AG04449 (cell line): Measurements from ENCODE around the gene FSHR.

Experiments
- CTCF ChIA-PET: fragments of 350-600 bp; formaldehyde crosslinking; extraction: SDS; loops from one replicate; lab custom pipeline; 2021; ENCODE audit warnings: antibody characterized with exemption; lab: Yijun Ruan, JAX
- POLR2A ChIA-PET: fragments of 400-600, 350-600 bp; formaldehyde crosslinking; extraction: SDS; loops from one replicate; lab custom pipeline; 2020; ENCODE audit warnings: antibody characterized with exemption, inconsistent platforms; lab: Yijun Ruan, JAX
- DNase-seq: peaks from one replicate; pipeline ENCODE4 v3.0.0-alpha.2; 2010; ENCODE audit warnings: low read depth, low spot score
- H3K4me3 ChIP-seq: 2 replicates; pipeline ENCODE4 v1.5.1; 2011; ENCODE audit warnings: low read depth, mild to moderate bottlenecking, control low read depth, low read length
- CTCF ChIP-seq: IDR thresholded peaks from one replicate; pipeline ENCODE4 v1.5.1; 2011; ENCODE audit warnings: mild to moderate bottlenecking, moderate library complexity, low read length, control low read depth, inconsistent platforms; ENCODE audit not compliant: insufficient read depth; ENCODE audit errors: missing control alignments

FSHR gene

GRCh38 chr2:49026706-49027105 lies 127.6 kb downstream of the FSHR start:
- no peak for TF ChIP-seq CTCF
- no peak for DNase-seq
- ChIA-PET CTCF (no interaction called here), POLR2A (no interaction called here)
- H3K4me3 ChIP-seq: no peak overlapping the region

- no peak for DNase-seq
- ChIA-PET CTCF (no interaction called here), POLR2A (no interaction called here)
- TF ChIP-seq CTCF: no peak
- H3K4me3 ChIP-seq: no peak overlapping the region
These were observed 133.0 kb downstream of the FSHR start for GRCh38 chr2:49021271-49021670.

GRCh38 chr2:49005261-49005660 lies 149.1 kb downstream of the FSHR start:
- no peak for TF ChIP-seq CTCF
- CTCF ChIA-PET: no interaction called here
- no peak for DNase-seq
- POLR2A ChIA-PET: no interaction called here
- no peak overlapping the region for H3K4me3 ChIP-seq

- CTCF ChIA-PET: no interaction called here
- DNase-seq: no peak
- POLR2A ChIA-PET: no interaction called here
These were observed 150.2 kb downstream of the FSHR start for GRCh38 chr2:49004036-49004626.

GRCh38 chr2:49003201-49003600 lies 151.1 kb downstream of the FSHR start:
- ChIA-PET POLR2A (no interaction called here), CTCF (no interaction called here)
- DNase-seq: no peak
- no peak overlapping the region for H3K4me3 ChIP-seq
- TF ChIP-seq CTCF: no peak

More at GRCh38 chr2:49004036-49004626, 150.2 kb downstream of the FSHR start:
- no peak overlapping the region for H3K4me3 ChIP-seq
- no peak for TF ChIP-seq CTCF

- TF ChIP-seq CTCF: no peak
- POLR2A ChIA-PET: no interaction called here
- H3K4me3 ChIP-seq: no peak overlapping the region
- CTCF ChIA-PET: no interaction called here
- peak; percentile 2 for DNase-seq
These were observed 151.6 kb downstream of the FSHR start for GRCh38 chr2:49002750-49003149.
